Mesodermal cell (in vitro differentiated cells): ENCODE measurements around the gene ABCC6.
"Not testable (repeated sequence)": the region's sequence is repeated elsewhere in the genome, so short reads cannot be mapped to it uniquely, and the experiment has no call there.

Experiments used
- H3K27ac ChIP-seq: 2 replicates; pipeline ENCODE4 v1.7.0; 2013; ENCODE audit warnings: mild to moderate bottlenecking, low read depth, low read length, moderate library complexity; ENCODE audit not compliant: severe bottlenecking
- H3K36me3 ChIP-seq: 2 replicates; pipeline ENCODE4 v1.7.1; 2013; ENCODE audit warnings: mild to moderate bottlenecking, low read length, moderate library complexity; ENCODE audit not compliant: control insufficient read depth, insufficient read depth
- H3K4me1 ChIP-seq: one replicate; pipeline ENCODE4 v1.7.1; 2013; ENCODE audit warnings: mild to moderate bottlenecking, low read length; ENCODE audit not compliant: insufficient read depth, control insufficient read depth, poor library complexity, severe bottlenecking
- H3K4me3 ChIP-seq: 2 replicates; pipeline ENCODE4 v1.7.0; 2013; ENCODE audit warnings: low read length, control low read depth, mild to moderate bottlenecking; ENCODE audit not compliant: insufficient read depth, poor library complexity, severe bottlenecking; ENCODE audit errors: extremely low read depth
- H3K9me3 ChIP-seq: 2 replicates; pipeline ENCODE4 v1.7.1; 2013; ENCODE audit warnings: mild to moderate bottlenecking, low read length, moderate library complexity; ENCODE audit not compliant: control insufficient read depth
- WGBS, 2 experiments: methylation state at CpG; one replicate each; pipeline ENCODE4 v1.1.5; 2013; ENCODE audit warnings: missing lambda C conversion rate in 2 of 2; ENCODE audit not compliant: insufficient coverage in 2 of 2; 5-methylcytosine and 5-hydroxymethylcytosine counted together

ABCC6 gene

DNA sequence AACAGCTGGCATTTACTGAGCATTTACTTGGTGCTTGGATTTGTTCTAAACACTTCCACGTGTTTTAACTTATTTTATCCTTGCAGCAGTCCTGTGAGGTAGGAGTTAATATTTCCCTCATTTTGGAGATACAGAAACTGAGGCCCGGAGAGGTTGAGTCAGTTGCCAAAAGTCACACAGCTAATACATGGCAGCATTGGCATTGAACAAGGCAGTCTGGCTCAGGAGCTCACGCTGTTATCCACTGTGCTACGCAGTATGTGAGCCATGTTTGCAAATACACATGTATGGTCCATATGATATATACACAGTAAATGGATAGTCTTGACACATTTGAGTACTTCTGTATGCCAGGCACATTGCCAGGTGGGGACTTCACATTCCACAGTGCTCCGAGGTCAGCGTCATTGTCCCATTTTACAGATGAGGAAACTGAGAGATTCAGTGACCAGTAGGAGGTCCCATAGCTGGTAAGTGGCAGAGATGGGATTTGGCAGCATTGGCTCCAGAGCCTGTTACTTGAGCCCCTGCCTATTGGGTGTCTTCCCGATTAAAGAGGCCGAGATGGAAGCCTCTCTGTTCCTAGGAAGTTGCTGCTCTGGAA is 110.7 kb downstream of the ABCC6 start:
- Histone ChIP-seq H3K4me1 (no peaks in the 10 kb centered on the region), H3K36me3 (peaks cover 87% of the 10 kb centered on the region), H3K4me3 (no peak overlapping the region), H3K9me3 (peaks cover under 1% of the 10 kb centered on the region), H3K27ac (no peak overlapping the region)
- 69 to 80% methylated on average over 3 to 7 of the region's 8 CpGs for WGBS, 2 experiments

DNA sequence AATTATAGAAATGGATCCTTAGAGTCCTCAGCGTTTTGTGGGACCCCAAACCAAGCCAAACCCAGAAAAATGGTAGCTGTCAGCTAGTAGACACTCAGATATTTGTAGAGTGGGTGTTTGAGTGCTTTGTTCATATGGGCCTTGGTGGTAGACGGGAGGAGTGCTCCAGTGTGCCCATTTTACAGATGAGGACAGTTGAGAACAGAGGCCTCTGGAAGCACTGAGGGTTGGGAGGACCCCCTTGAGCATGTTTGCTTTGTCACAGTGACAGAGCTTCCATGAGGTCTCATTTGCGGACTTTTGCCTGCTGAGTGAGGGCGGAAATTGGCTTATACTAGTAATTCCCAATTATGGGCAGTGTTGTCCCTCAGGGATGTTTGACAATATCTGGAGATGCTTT is 111.7 kb downstream of the ABCC6 start:
- no peak overlapping the region for H3K4me3 ChIP-seq
- H3K36me3 ChIP-seq: peaks cover 79% of the 10 kb centered on the region
- no peaks in the 10 kb centered on the region for H3K9me3 ChIP-seq
- WGBS, 2 experiments: 95 to 100% methylated on average over 4 of the region's 4 CpGs
- H3K27ac ChIP-seq: no peak overlapping the region
- no peaks in the 10 kb centered on the region for H3K4me1 ChIP-seq

DNA sequence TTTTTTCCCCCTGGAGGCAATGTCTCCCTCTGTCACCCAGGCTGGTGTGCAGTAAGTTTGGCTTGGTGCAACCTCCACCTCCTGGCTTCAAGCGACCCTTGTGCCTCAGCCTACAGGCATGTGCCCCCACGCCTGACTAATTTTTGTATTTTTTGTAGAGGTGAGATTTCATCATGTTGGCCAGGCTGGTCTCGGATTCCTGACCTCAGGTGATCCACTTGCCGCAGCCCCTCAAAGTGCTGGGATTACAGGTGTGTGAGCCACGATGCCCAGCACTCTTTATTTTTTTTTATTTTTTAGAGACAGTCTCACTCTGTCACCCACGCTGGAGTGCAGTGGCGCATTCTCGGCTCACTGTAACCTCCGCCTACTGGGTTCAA is 113.2 kb downstream of the ABCC6 start:
- no peaks in the 10 kb centered on the region for H3K4me1 ChIP-seq
- no peak overlapping the region for H3K27ac ChIP-seq
- no peaks in the 10 kb centered on the region for H3K9me3 ChIP-seq
- 92 to 93% methylated on average over 9 of the region's 9 CpGs for WGBS, 2 experiments
- H3K36me3 ChIP-seq: peaks cover 65% of the 10 kb centered on the region
- H3K4me3 ChIP-seq: no peak overlapping the region

DNA sequence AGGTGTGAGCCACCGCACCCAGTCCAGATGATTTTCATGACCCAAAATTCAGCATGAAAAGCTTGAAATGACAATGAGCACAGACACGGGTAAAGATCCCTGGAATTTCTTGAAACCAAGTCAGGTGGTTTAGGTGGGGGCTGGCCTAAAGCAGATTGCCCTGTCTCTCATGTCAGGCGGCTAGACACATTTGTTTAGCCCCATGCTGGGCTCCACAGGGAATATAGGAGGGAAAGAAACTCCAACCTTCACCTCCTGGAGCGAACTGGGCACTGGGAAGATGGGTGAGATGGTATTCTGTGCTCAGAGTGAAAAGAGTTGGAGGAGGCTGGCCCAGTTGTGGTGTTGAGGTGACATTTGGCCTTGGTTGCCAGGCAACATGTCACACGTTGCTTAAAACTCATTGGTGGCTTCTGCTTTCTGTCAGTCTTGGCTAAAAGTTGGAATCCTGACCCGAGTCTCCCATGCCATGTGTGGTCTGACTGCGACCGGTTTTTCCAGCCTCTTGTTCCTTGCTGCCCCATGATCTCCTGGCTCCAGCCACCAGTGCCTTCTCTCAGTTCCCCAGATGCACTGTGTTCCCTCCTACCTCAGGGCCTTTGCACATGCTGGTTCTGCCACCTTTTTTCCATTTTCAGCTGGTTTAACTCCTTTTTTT is 113.7 kb downstream of the ABCC6 start:
- WGBS, 2 experiments: 81 to 83% methylated on average over 6 of the region's 8 CpGs
- Histone ChIP-seq H3K36me3 (peaks cover 62% of the 10 kb centered on the region), H3K4me3 (no peak overlapping the region), H3K27ac (no peak overlapping the region), H3K9me3 (no peaks in the 10 kb centered on the region), H3K4me1 (no peaks in the 10 kb centered on the region)

DNA sequence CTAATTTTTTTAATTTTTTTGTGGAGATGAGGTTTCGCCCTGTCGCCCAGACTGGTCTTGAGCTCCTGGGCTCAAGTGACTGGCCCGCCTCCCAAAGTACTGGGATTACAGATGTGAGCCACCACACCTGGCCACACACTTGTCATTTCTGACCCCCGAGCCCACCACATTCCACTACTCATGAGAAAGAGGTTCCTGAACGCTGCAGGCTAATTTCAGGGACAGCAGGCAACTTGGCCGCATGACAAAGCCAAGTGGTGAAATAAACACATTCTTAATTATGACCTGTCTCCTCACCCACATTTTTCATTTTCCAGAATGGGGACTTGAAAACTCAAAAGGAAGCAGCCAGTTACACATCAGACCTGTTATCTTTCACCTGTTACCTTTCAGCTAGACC is 114.5 kb downstream of the ABCC6 start:
- no peak overlapping the region for H3K4me3 ChIP-seq
- H3K9me3 ChIP-seq: no peaks in the 10 kb centered on the region
- H3K4me1 ChIP-seq: no peaks in the 10 kb centered on the region
- WGBS, 2 experiments: 84 to 89% methylated on average over 6 of the region's 6 CpGs
- peaks cover 63% of the 10 kb centered on the region for H3K36me3 ChIP-seq
- H3K27ac ChIP-seq: no peak overlapping the region

DNA sequence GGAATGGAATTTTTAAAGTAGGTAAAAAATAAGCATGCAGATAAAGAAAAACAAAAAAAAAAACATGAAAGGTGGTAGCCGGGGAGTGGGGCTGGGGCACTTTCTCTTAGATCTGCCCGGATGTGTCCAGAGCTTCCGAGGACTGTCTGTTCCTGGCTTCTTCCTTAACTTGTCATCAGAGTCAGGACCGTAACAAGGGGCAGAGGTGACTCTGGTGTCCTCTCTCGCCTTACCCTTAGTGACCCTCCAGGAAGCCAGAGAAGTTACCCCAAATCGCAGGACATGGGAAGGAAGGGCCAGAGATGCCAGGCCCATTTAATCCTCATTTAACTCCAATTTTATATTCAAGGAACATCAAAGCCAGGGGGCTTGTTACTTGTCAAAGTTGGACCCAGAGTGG is 115.5 kb downstream of the ABCC6 start:
- WGBS, 2 experiments: 93 to 99% methylated on average over 6 of the region's 6 CpGs
- Histone ChIP-seq H3K4me1 (no peaks in the 10 kb centered on the region), H3K9me3 (no peaks in the 10 kb centered on the region), H3K27ac (no peak overlapping the region), H3K36me3 (peaks cover 61% of the 10 kb centered on the region), H3K4me3 (no peak overlapping the region)

DNA sequence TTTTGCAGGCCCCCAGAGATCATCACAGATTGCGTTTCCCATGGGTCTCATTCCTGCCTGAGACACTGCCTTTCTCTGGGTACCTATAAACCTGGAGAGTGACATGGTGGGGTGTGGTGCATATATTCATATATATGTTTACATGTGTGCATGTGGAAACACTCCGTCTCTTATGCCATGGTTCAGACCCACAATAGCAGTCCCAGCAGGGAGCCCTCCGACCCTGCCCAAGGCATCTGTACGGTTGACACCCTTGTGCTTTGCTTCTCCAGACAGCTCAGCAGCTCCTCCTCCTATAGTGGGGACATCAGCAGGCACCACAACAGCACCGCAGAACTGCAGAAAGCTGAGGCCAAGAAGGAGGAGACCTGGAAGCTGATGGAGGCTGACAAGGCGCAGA is 116.8 kb downstream of the ABCC6 start:
- WGBS, 2 experiments: 55 to 96% methylated on average over 2 to 4 of the region's 6 CpGs
- H3K9me3 ChIP-seq: no peaks in the 10 kb centered on the region
- H3K36me3 ChIP-seq: peaks cover 55% of the 10 kb centered on the region
- no peak overlapping the region for H3K4me3 ChIP-seq
- no peak overlapping the region for H3K27ac ChIP-seq
- no peaks in the 10 kb centered on the region for H3K4me1 ChIP-seq

DNA sequence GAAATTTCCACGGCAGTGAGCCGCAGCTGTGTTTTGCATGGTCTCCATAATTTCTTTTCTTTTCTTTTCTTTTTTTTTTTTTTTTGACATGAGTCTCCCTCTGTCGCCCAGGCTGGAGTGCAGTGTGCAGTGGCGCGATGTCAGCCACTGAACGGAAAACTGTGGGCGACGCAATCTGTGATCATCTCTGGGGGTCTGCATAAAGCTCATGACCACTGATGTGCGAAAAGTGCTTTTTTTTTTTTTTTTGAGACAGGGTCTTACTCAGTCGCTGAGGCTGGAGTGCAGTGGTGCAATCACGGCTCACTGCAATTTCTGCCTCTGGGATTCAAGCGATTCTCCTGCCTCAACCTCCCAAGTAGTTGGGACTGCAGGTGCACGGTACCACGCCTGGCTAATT is 117.6 kb downstream of the ABCC6 start:
- Histone ChIP-seq H3K36me3 (peaks cover 48% of the 10 kb centered on the region), H3K4me1 (no peaks in the 10 kb centered on the region), H3K9me3 (no peaks in the 10 kb centered on the region), H3K4me3 (no peak overlapping the region), H3K27ac (no peak overlapping the region)
- 94 to 99% methylated on average over 10 to 12 of the region's 14 CpGs for WGBS, 2 experiments

DNA sequence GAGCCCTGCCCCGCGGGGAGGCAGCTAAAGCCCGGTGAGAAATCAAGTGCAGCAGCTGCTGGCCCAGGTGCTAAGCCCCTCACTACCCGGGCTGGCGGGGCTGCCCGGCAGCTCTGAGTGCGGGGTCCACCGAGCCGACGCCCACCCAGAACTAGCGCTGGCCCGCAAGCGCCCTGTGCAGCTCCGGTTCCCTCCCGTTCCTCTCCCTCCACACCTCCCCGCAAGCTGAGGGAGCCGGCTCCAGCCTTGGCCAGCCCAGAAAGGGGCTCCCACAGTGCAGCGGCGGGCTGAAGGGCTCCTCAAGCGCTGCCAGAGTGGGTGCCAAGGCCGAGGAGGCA is 118.5 kb downstream of the ABCC6 start:
- H3K4me1 ChIP-seq, H3K9me3 ChIP-seq, H3K27ac ChIP-seq, H3K4me3 ChIP-seq: not testable (repeated sequence)
- peaks cover 40% of the 10 kb centered on the region for H3K36me3 ChIP-seq
- WGBS, 2 experiments: 93 to 96% methylated on average over 3 to 12 of the region's 21 CpGs

DNA sequence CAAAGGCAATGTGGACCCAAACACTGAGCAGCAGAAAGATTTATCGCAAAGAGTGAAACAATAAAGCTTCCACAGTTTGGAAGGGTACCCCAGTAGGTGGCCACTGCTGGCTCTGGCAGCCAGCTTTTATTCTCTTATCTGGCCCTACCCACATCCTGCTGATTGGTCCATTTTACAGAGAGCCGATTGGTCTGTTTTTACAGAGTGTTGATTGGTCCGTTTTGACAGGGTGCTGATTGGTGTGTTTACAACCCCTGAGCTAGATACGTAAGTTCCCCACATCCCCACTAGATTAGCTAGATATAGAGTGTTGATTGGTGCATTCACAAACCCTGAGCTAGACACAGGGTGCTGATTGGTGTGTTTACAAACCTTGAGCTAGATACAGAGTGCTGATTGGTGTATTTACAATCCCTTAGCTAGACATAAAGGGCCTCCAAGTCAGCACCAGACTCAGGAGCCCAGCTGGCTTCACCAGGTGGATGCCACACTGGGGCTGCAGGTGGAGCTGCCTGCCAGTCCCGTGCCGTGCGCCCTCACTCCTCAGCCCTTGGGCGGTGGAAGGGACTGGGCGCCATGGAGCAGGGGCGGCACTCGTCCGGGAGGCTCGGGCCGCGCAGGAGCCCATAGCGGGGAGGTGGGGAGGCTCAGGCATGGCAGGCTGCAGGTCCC is 119.0 kb downstream of the ABCC6 start:
- H3K27ac ChIP-seq, H3K4me1 ChIP-seq, H3K9me3 ChIP-seq, H3K4me3 ChIP-seq: not testable (repeated sequence)
- peaks cover 35% of the 10 kb centered on the region for H3K36me3 ChIP-seq
- 83 to 96% methylated on average over 9 to 10 of the region's 16 CpGs for WGBS, 2 experiments

DNA sequence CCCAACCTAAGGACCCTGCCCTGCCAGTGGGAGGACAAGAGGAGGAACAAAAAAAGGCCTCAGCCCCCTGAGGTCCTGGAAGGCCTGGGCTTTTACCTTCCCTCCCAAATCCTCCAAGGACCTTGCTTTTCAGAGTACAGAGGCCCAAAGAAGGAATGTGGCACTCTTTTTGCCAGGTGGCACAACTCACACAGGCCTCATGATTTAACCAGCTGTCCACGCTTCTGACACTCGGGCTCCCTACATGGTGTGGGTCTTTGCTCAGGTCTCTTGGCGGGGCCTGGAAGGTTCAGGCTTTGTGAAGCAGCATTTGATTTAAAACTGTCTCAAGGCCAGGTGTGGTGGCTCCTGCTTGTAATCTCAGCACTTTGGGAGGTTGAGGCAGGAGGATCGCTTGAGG is 120.6 kb downstream of the ABCC6 start:
- WGBS, 2 experiments: 95 to 100% methylated on average over 3 to 4 of the region's 4 CpGs

More for the DNA sequence above, 120.6 kb downstream of the ABCC6 start:
- peaks cover 30% of the 10 kb centered on the region for H3K36me3 ChIP-seq
- no peak overlapping the region for H3K27ac ChIP-seq
- no peaks in the 10 kb centered on the region for H3K4me1 ChIP-seq
- no peak overlapping the region for H3K4me3 ChIP-seq
- H3K9me3 ChIP-seq: no peaks in the 10 kb centered on the region
